ENCODE data around the gene MDFIC. TPM values are rescaled to one million over a fixed set of nuclear protein-coding genes. Genes with fewer than 3 reads are reported as not detected.

Gene MDFIC
- total RNA-seq, 6 donors from 2014 or later, result 13.8 to 63.9 (median 31.8) TPM

GRCh38 chr7:114923403-114923713 lies 1.5 kb downstream of the MDFIC start:
- no peak for ATAC-seq (ENCODE audit: low FRiP score in 2 of 2)
- DNase-seq, result no peak
- no peaks in the 10 kb centered on the region for H3K9me3 ChIP-seq
- 0 to 2% methylated on average over 4 of the region's 4 CpGs for WGBS, 2 donors
- H3K27ac ChIP-seq, result peak overlapping the region; percentile 89 to 97 (median 94)
- no peak for TF ChIP-seq EP300 (IDR thresholded peaks at IDR 0.05)
- peak in 1 of 4 donors; percentile 7 for TF ChIP-seq POLR2A (IDR thresholded peaks at IDR 0.05)
- peak overlapping the region; percentile 79 to 95 (median 81) for H3K4me3 ChIP-seq
- peaks cover 11 to 42% (median 23%) of the 10 kb centered on the region in 4 donors for H3K4me1 ChIP-seq
- H3K36me3 ChIP-seq, result no peaks in the 10 kb centered on the region
- H3K27me3 ChIP-seq, result no peaks in the 10 kb centered on the region

GRCh38 chr7:114924038-114924712 lies 2.3 kb downstream of the MDFIC start:
- WGBS, 2 donors, result 28 to 30% methylated on average over 4 of the region's 4 CpGs
- no peak for ATAC-seq (ENCODE audit: low FRiP score in 2 of 2)
- Histone ChIP-seq H3K27me3 (no peaks in the 10 kb centered on the region), H3K36me3 (no peaks in the 10 kb centered on the region), H3K9me3 (no peaks in the 10 kb centered on the region), H3K27ac (peak overlapping the region in 3 of 4 donors; percentile 93 to 97 (median 95)), H3K4me3 (peak overlapping the region in 3 of 4 donors; percentile 79 to 95 (median 82)), H3K4me1 (peaks cover 11 to 50% (median 26%) of the 10 kb centered on the region in 4 donors)
- DNase-seq, result no peak
- TF ChIP-seq POLR2AphosphoS5 (IDR thresholded peaks at IDR 0.05), result no peak
- TF ChIP-seq CTCF (IDR thresholded peaks at IDR 0.05), result no peak
- no peak for TF ChIP-seq EP300 (IDR thresholded peaks at IDR 0.05)
- no peak for TF ChIP-seq POLR2A (IDR thresholded peaks at IDR 0.05)

- Histone ChIP-seq H3K27me3 (no peaks in the 10 kb centered on the region), H3K4me3 (no peak overlapping the region), H3K9me3 (no peaks in the 10 kb centered on the region), H3K27ac (peak overlapping the region in 2 of 4 donors; percentile 1 to 4), H3K36me3 (no peaks in the 10 kb centered on the region), H3K4me1 (peaks cover 17 to 62% (median 33%) of the 10 kb centered on the region in 4 donors)
- TF ChIP-seq POLR2AphosphoS5 (IDR thresholded peaks at IDR 0.05) (no peak), CTCF (IDR thresholded peaks at IDR 0.05) (no peak), EP300 (IDR thresholded peaks at IDR 0.05) (no peak), POLR2A (IDR thresholded peaks at IDR 0.05) (no peak)
- DNase-seq (no peak), ATAC-seq (ENCODE audit: low FRiP score in 2 of 2) (no peak)
These were observed 3.5 kb downstream of the MDFIC start for GRCh38 chr7:114925434-114925833.

- peaks cover 24 to 79% (median 42%) of the 10 kb centered on the region in 4 donors for H3K4me1 ChIP-seq
- no peak for TF ChIP-seq EP300 (IDR thresholded peaks at IDR 0.05)
- no peak for TF ChIP-seq POLR2A (IDR thresholded peaks at IDR 0.05)
- no peaks in the 10 kb centered on the region for H3K36me3 ChIP-seq
- H3K9me3 ChIP-seq, result no peaks in the 10 kb centered on the region
- 44 to 85% methylated on average over 1 to 2 of the region's 2 CpGs for WGBS, 2 donors
- H3K27me3 ChIP-seq, result no peaks in the 10 kb centered on the region
- H3K27ac ChIP-seq, result peak overlapping the region in 2 of 4 donors; percentile 13 to 35
- no peak for DNase-seq
- ATAC-seq (ENCODE audit: low FRiP score in 2 of 2), result no peak
- H3K4me3 ChIP-seq, result no peak overlapping the region
These were observed 6.2 kb downstream of the MDFIC start for GRCh38 chr7:114928060-114928459.

GRCh38 chr7:114929570-114929969 lies 7.7 kb downstream of the MDFIC start:
- Histone ChIP-seq H3K4me1 (peaks cover 25 to 76% (median 44%) of the 10 kb centered on the region in 4 donors), H3K27ac (peak overlapping the region in 2 of 4 donors; percentile 1 to 59), H3K27me3 (no peaks in the 10 kb centered on the region), H3K4me3 (no peak overlapping the region), H3K9me3 (no peaks in the 10 kb centered on the region), H3K36me3 (no peaks in the 10 kb centered on the region)
- DNase-seq, result no peak
- no peak for TF ChIP-seq CTCF (IDR thresholded peaks at IDR 0.05)
- no peak for TF ChIP-seq POLR2A (IDR thresholded peaks at IDR 0.05)
- no peak for TF ChIP-seq EP300 (IDR thresholded peaks at IDR 0.05)
- no peak for TF ChIP-seq POLR2AphosphoS5 (IDR thresholded peaks at IDR 0.05)
- 86 to 95% methylated on average over 1 of the region's 1 CpG for WGBS, 2 donors
- no peak for ATAC-seq (ENCODE audit: low FRiP score in 2 of 2)

All from upper lobe of left lung (tissue), 6 donors.